Lung (tissue), 12 donors: ENCODE results near the gene INSL4. TPM values are rescaled to one million over a fixed set of nuclear protein-coding genes. Genes with fewer than 3 reads are reported as not detected.

Source experiments
- ATAC-seq: fragments of 200-7000 bp; cut with Tn5 transposase; one replicate; pipeline ENCODE4 v1.9.1; 2020; ENCODE audit warnings: moderate number of reproducible peaks; ENCODE audit not compliant: insufficient read depth, low FRiP score
- DNase-seq, 3 donors: peaks; one replicate each; pipeline ENCODE4 v3.0.0-alpha.2; 2013 to 2017
- H3K27ac ChIP-seq, 2 donors: one replicate each; pipeline ENCODE4 v1.5.1; 2013; ENCODE audit warnings: mild to moderate bottlenecking in 2 of 2, moderate library complexity in 2 of 2, control low read depth in 1 of 2, inconsistent platforms in 1 of 2, low read depth in 1 of 2, low read length in 1 of 2
- H3K27me3 ChIP-seq, 3 donors: one replicate each; pipeline ENCODE4 v1.5.1; 2013; ENCODE audit warnings: low read length in 2 of 3; ENCODE audit not compliant: control insufficient read depth in 3 of 3, insufficient read depth in 3 of 3
- H3K36me3 ChIP-seq, 4 donors: one replicate each; pipeline ENCODE4 v1.5.1; 2013; ENCODE audit warnings: low read length in 4 of 4, mild to moderate bottlenecking in 1 of 4, moderate library complexity in 1 of 4; ENCODE audit not compliant: control insufficient read depth in 4 of 4, insufficient read depth in 4 of 4
- H3K4me1 ChIP-seq, 5 donors: one replicate each; pipeline ENCODE4 v1.5.1; 2013; ENCODE audit warnings: low read length in 5 of 5, mild to moderate bottlenecking in 2 of 5, moderate library complexity in 1 of 5; ENCODE audit not compliant: control insufficient read depth in 5 of 5, insufficient read depth in 5 of 5
- H3K4me3 ChIP-seq: one replicate; pipeline ENCODE4 v1.5.1; 2013; ENCODE audit warnings: mild to moderate bottlenecking, control low read depth, moderate library complexity
- H3K9ac ChIP-seq, 2 donors: one replicate each; pipeline ENCODE4 v1.5.1; 2013; ENCODE audit warnings: low read length in 2 of 2, control low read depth in 1 of 2; ENCODE audit not compliant: insufficient read depth in 1 of 2
- H3K9me3 ChIP-seq, 4 donors: one replicate each; pipeline ENCODE4 v1.5.1; 2013; ENCODE audit warnings: low read length in 3 of 4, mild to moderate bottlenecking in 1 of 4, moderate library complexity in 1 of 4; ENCODE audit not compliant: control insufficient read depth in 4 of 4, insufficient read depth in 3 of 4
- WGBS, 2 donors: extraction: QIAGEN DNeasy Blood & Tissue Kit; methylation state at CpG; one replicate each; pipeline ENCODE4 v1.1.7; 2013; 5-methylcytosine and 5-hydroxymethylcytosine counted together
- polyA plus RNA-seq, 2 donors: library from polyadenylated mRNA; stranded (reverse); fragments of 200-250 nt; gene quantifications; one replicate each; pipeline ENCODE4 v1.2.1, GENCODE V29; 2013
- total RNA-seq, 2 donors: library from RNA; depleted of rRNA in 1 of 2; stranded (reverse); fragments of >200 nt in 1 of 2; gene quantifications; one replicate each; pipeline ENCODE4 v1.2.1, GENCODE V29; 2014 to 2021
- TF ChIP-seq, protein P1 (sequence below): IDR thresholded peaks from 2 replicates; pipeline ENCODE4 v1.5.1; 2012; ENCODE audit warnings: mild to moderate bottlenecking; ENCODE audit errors: control extremely low read depth, extremely low read depth
- donor health status: control.
- donor health status: control.
- donor health status: Bipolar disorder and iron deficiency.
- donor health status: healthy.
- donor health status: DM: yes; HTN: yes; CAD: no.

INSL4 gene
- total and polyA plus RNA-seq, 4 donors: not detected

DNA sequence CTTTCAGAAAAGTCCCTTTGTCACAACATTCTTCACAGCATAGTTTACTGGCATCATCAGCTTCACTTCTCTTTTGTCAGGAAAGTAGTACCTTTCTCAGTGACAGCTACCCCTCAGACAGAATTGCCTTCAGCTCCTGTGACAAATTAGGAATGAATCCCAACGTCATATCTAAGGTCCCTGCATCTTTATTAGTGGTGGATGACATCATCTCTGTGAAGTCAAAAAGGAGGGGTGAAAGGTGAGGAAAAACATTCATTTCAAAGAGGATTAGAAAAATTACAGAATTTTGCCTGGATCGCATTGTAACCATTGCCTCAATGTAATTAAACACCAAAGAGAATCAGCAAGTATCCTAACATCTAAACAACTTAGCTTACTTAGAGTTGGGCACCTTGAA is 37.9 kb upstream of the INSL4 start:
- ATAC-seq: no peak
- Histone ChIP-seq H3K36me3 (no peaks in the 10 kb centered on the region), H3K4me3 (no peak overlapping the region), H3K27ac (no peak overlapping the region), H3K9me3 (peaks cover 0 to 2% (median 0%) of the 10 kb centered on the region in 4 donors), H3K4me1 (no peaks in the 10 kb centered on the region), H3K27me3 (no peaks in the 10 kb centered on the region), H3K9ac (no peak overlapping the region)
- DNase-seq: no peak
- 61 to 66% methylated on average over 2 of the region's 2 CpGs for WGBS, 2 donors
- TF ChIP-seq, protein P1, sequence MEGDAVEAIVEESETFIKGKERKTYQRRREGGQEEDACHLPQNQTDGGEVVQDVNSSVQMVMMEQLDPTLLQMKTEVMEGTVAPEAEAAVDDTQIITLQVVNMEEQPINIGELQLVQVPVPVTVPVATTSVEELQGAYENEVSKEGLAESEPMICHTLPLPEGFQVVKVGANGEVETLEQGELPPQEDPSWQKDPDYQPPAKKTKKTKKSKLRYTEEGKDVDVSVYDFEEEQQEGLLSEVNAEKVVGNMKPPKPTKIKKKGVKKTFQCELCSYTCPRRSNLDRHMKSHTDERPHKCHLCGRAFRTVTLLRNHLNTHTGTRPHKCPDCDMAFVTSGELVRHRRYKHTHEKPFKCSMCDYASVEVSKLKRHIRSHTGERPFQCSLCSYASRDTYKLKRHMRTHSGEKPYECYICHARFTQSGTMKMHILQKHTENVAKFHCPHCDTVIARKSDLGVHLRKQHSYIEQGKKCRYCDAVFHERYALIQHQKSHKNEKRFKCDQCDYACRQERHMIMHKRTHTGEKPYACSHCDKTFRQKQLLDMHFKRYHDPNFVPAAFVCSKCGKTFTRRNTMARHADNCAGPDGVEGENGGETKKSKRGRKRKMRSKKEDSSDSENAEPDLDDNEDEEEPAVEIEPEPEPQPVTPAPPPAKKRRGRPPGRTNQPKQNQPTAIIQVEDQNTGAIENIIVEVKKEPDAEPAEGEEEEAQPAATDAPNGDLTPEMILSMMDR: no peak

DNA sequence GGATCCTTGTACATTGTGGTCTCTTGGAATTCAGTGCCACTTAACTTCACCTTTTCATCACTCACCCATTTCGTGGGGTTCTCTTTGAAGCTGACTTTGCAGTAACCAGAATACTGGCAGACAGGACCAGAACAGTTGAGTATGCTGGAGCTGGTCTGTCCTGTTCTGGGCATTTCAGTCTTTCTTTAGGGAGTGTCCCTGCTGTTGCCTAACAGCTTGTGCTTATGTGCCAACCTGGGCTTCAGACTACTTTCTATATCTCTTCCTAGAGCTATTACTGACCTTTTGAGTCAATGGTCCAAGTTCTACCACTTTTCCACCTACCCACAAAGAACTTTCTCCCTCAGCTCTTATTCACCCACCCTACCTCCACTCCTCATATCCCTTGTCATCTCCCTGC is 35.8 kb upstream of the INSL4 start:
- TF ChIP-seq, protein P1: no peak
- 59 to 76% methylated on average over 1 of the region's 1 CpG for WGBS, 2 donors
- Histone ChIP-seq H3K27me3 (no peaks in the 10 kb centered on the region), H3K4me3 (no peak overlapping the region), H3K36me3 (no peaks in the 10 kb centered on the region), H3K9me3 (peaks cover 0 to 2% (median 0%) of the 10 kb centered on the region in 4 donors), H3K4me1 (no peaks in the 10 kb centered on the region), H3K27ac (no peak overlapping the region), H3K9ac (no peak overlapping the region)
- ATAC-seq (no peak), DNase-seq (no peak)

DNA sequence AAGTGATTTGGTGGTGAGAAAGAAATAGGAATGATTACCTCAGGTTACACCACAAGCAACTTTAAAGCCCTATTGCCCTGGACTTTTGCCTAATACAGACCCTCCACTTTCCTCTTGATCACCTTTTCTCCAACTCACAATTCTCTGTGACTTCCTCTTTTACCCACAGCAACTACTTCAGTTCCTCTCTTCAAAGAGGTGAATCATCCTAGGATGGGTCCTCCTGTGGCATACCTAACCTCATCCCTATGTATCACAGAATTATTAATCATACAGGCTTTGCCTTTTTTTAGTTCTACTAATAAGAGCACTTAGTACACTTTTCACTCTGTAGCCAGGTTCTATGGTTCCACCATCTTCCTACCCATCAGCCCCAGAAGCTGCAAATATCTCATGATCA is 26.1 kb upstream of the INSL4 start:
- ATAC-seq: no peak
- TF ChIP-seq, protein P1: no peak

DNA sequence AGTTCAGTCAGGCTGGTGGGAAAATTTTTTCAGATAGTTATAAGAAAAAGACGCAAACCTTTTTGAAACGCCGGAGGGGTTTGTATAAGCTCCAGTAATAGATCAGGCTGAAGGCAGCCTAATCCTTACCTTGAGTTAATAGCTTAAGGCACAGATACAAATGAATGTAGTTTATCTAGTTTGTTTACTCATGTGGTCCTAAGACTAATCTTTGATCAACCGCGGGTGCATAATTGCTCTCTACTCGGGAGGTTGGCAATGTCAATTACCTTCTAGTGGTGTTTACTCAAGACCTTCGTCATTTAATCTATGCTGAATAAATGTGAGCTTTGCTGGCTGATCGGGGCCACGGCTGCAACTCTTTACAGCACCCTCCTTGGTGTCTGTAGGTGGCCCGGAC is 665 bp upstream of the INSL4 start:
- 84 to 86% methylated on average over 10 of the region's 10 CpGs for WGBS, 2 donors
- Histone ChIP-seq H3K4me1 (no peaks in the 10 kb centered on the region), H3K9ac (no peak overlapping the region), H3K27ac (no peak overlapping the region), H3K27me3 (no peaks in the 10 kb centered on the region), H3K9me3 (peaks cover 0 to 2% (median 1%) of the 10 kb centered on the region in 4 donors), H3K4me3 (no peak overlapping the region), H3K36me3 (no peaks in the 10 kb centered on the region)
- TF ChIP-seq, protein P1: no peak
- ATAC-seq: no peak
- no peak for DNase-seq

More for the DNA sequence above, 26.1 kb upstream of the INSL4 start:
- DNase-seq: no peak
- no peak overlapping the region for H3K9ac ChIP-seq
- H3K27me3 ChIP-seq: no peaks in the 10 kb centered on the region
- no peaks in the 10 kb centered on the region for H3K36me3 ChIP-seq
- peaks cover 0 to 3% (median 0%) of the 10 kb centered on the region in 4 donors for H3K9me3 ChIP-seq
- no peaks in the 10 kb centered on the region for H3K4me1 ChIP-seq
- no peak overlapping the region for H3K4me3 ChIP-seq
- H3K27ac ChIP-seq: no peak overlapping the region
